ENCODE results near the gene ELOVL6. TPM values are rescaled to one million over a fixed set of nuclear protein-coding genes. Genes with fewer than 3 reads are reported as not detected.
"Not testable (repeated sequence)": the region's sequence is repeated elsewhere in the genome, so short reads cannot be mapped to it uniquely, and the experiment has no call there.

Gene ELOVL6
- total RNA-seq, 1 donor from 2014 or later = 4.7 TPM

DNA sequence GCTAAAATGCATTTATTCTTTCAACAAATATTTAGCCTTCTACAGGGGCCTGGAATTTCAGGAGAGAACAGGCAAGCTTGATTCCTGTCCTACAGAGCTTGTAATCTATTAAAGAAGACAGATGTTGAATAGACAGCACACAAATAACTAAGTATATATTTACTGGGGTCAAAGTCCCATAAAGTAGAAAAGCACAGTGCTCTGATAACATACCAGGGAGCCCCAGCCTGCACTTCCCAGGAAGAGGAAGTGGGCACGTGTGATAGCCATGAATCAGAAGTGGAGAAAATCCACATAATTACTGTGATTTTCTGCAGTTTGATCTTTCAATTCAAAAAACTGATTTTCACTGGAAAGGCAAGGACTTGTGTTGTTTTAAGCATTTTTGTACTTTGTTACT lies 156.7 kb downstream of the ELOVL6 start:
- H3K27me3 ChIP-seq = peaks cover 16% of the 10 kb centered on the region
- H3K9me3 ChIP-seq = no peaks in the 10 kb centered on the region
- H3K36me3 ChIP-seq = no peaks in the 10 kb centered on the region
- H3K27ac ChIP-seq = no peak overlapping the region
- ATAC-seq (no peak), DNase-seq (no peak)
- intact Hi-C loops (cut with DNase I) = no loop called here
- H3K4me3 ChIP-seq = no peak overlapping the region
- H3K4me1 ChIP-seq = no peaks in the 10 kb centered on the region
- no peak for TF ChIP-seq CTCF (IDR thresholded peaks at IDR 0.05)

- H3K27ac ChIP-seq; H3K4me3 ChIP-seq; H3K4me1 ChIP-seq; intact Hi-C loops (cut with DNase I); DNase-seq; H3K36me3 ChIP-seq; H3K9me3 ChIP-seq; ATAC-seq: not testable (repeated sequence)
- peaks cover 28% of the 10 kb centered on the region for H3K27me3 ChIP-seq
Observed at GRCh38 chr4:110039164-110039563, 159.3 kb downstream of the ELOVL6 start.

GRCh38 chr4:110034026-110034393 lies 164.4 kb downstream of the ELOVL6 start:
- no peak overlapping the region for H3K27ac ChIP-seq
- no peak for TF ChIP-seq CTCF (IDR thresholded peaks at IDR 0.05)
- ATAC-seq = peak; percentile 79
- no peak for DNase-seq
- no peak overlapping the region for H3K4me3 ChIP-seq
- H3K9me3 ChIP-seq = no peaks in the 10 kb centered on the region
- H3K27me3 ChIP-seq = peaks cover 42% of the 10 kb centered on the region
- no peaks in the 10 kb centered on the region for H3K36me3 ChIP-seq
- no peaks in the 10 kb centered on the region for H3K4me1 ChIP-seq
- intact Hi-C loops (cut with DNase I) = no loop called here

- no peak for TF ChIP-seq CTCF (IDR thresholded peaks at IDR 0.05)
- H3K4me1 ChIP-seq = no peaks in the 10 kb centered on the region
- intact Hi-C loops (cut with DNase I) = no loop called here
- peaks cover 41% of the 10 kb centered on the region for H3K27me3 ChIP-seq
- no peaks in the 10 kb centered on the region for H3K36me3 ChIP-seq
- DNase-seq = no peak
- ATAC-seq = no peak
- no peak overlapping the region for H3K4me3 ChIP-seq
- H3K9me3 ChIP-seq = no peaks in the 10 kb centered on the region
- no peak overlapping the region for H3K27ac ChIP-seq
Observed at GRCh38 chr4:110033355-110034025, 164.9 kb downstream of the ELOVL6 start.

- DNase-seq (no peak), ATAC-seq (peak; percentile 54)
- intact Hi-C loops (cut with DNase I) = no loop called here
- Histone ChIP-seq H3K27me3 (peaks cover 38% of the 10 kb centered on the region), H3K27ac (no peak overlapping the region), H3K4me1 (no peaks in the 10 kb centered on the region), H3K4me3 (no peak overlapping the region), H3K36me3 (no peaks in the 10 kb centered on the region), H3K9me3 (no peaks in the 10 kb centered on the region)
- TF ChIP-seq CTCF (IDR thresholded peaks at IDR 0.05) = no peak
Observed at GRCh38 chr4:110032603-110033002, 165.8 kb downstream of the ELOVL6 start.

GRCh38 chr4:110025718-110026117 lies 172.7 kb downstream of the ELOVL6 start:
- no peaks in the 10 kb centered on the region for H3K4me1 ChIP-seq
- ATAC-seq = no peak
- H3K27me3 ChIP-seq = peaks cover 25% of the 10 kb centered on the region
- no peak for TF ChIP-seq CTCF (IDR thresholded peaks at IDR 0.05)
- no peak for DNase-seq
- H3K4me3 ChIP-seq = no peak overlapping the region
- no peak overlapping the region for H3K27ac ChIP-seq
- intact Hi-C loops (cut with DNase I) = no loop called here
- H3K36me3 ChIP-seq = no peaks in the 10 kb centered on the region
- H3K9me3 ChIP-seq = no peaks in the 10 kb centered on the region

Data from upper lobe of right lung (tissue), 1 donor.